NCI-H2196 treated with DMSO at 0.1 percent for 48 hours (cell line): ENCODE results near the gene SPG11.
"Not testable (repeated sequence)": the region's sequence is repeated elsewhere in the genome, so short reads cannot be mapped to it uniquely, and the experiment has no call there.

Experiments used
- DNase-seq: peaks from one replicate; lab custom pipeline; 2025; ENCODE audit not compliant: unreplicated experiment; lab: John Stamatoyannopoulos, UW

The SPG11 gene

GRCh38 chr15:44663410-44664308, at the start of gene SPG11:
Gene SPG11 (minus strand): TSS chr15:44663662. CDS start chr15:44663647, 15 bp downstream.
- DNase-seq, result peak; percentile 84

DNA sequence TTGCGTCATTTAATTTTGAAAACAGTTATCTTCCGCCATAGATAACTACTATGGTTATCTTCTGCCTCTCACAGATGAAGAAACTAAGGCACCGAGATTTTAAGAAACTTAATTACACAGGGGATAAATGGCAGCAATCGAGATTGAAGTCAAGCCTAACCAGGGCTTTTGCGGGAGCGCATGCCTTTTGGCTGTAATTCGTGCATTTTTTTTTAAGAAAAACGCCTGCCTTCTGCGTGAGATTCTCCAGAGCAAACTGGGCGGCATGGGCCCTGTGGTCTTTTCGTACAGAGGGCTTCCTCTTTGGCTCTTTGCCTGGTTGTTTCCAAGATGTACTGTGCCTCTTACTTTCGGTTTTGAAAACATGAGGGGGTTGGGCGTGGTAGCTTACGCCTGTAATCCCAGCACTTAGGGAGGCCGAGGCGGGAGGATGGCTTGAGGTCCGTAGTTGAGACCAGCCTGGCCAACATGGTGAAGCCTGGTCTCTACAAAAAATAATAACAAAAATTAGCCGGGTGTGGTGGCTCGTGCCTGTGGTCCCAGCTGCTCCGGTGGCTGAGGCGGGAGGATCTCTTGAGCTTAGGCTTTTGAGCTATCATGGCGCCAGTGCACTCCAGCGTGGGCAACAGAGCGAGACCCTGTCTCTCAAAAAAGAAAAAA, 49.0 kb upstream of the SPG11 start:
- no peak for DNase-seq

- DNase-seq, result no peak
Measured at GRCh38 chr15:44711743-44712345, 48.4 kb upstream of the SPG11 start.

DNA sequence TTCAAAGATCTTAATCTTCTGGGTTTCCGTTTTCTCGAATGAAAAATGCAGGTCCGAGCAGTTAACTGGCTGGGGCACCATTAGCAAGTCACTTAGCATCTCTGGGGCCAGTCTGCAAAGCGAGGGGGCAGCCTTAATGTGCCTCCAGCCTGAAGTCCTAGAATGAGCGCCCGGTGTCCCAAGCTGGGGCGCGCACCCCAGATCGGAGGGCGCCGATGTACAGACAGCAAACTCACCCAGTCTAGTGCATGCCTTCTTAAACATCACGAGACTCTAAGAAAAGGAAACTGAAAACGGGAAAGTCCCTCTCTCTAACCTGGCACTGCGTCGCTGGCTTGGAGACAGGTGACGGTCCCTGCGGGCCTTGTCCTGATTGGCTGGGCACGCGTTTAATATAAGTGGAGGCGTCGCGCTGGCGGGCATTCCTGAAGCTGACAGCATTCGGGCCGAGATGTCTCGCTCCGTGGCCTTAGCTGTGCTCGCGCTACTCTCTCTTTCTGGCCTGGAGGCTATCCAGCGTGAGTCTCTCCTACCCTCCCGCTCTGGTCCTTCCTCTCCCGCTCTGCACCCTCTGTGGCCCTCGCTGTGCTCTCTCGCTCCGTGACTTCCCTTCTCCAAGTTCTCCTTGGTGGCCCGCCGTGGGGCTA, 47.8 kb upstream of the SPG11 start, which contains the start of the genes B2M and PATL2:
Gene B2M, plus strand, starts transcription at position 422 of the 647 bp plus-strand sequence. Its CDS starts 30 bp downstream, at position 452.
Gene PATL2, minus strand, starts transcription at position 228 of the 647 bp plus-strand sequence. CDS start 34,833 bp downstream, outside the sequence.
- peak; percentile 75 for DNase-seq

DNA sequence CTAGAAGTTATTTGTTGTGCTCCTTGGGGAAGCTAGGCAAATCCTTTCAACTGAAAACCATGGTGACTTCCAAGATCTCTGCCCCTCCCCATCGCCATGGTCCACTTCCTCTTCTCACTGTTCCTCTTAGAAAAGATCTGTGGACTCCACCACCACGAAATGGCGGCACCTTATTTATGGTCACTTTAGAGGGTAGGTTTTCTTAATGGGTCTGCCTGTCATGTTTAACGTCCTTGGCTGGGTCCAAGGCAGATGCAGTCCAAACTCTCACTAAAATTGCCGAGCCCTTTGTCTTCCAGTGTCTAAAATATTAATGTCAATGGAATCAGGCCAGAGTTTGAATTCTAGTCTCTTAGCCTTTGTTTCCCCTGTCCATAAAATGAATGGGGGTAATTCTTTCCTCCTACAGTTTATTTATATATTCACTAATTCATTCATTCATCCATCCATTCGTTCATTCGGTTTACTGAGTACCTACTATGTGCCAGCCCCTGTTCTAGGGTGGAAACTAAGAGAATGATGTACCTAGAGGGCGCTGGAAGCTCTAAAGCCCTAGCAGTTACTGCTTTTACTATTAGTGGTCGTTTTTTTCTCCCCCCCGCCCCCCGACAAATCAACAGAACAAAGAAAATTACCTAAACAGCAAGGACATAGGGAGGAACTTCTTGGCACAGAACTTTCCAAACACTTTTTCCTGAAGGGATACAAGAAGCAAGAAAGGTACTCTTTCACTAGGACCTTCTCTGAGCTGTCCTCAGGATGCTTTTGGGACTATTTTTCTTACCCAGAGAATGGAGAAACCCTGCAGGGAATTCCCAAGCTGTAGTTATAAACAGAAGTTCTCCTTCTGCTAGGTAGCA, 47.0 kb upstream of the SPG11 start:
- DNase-seq, result no peak

DNA sequence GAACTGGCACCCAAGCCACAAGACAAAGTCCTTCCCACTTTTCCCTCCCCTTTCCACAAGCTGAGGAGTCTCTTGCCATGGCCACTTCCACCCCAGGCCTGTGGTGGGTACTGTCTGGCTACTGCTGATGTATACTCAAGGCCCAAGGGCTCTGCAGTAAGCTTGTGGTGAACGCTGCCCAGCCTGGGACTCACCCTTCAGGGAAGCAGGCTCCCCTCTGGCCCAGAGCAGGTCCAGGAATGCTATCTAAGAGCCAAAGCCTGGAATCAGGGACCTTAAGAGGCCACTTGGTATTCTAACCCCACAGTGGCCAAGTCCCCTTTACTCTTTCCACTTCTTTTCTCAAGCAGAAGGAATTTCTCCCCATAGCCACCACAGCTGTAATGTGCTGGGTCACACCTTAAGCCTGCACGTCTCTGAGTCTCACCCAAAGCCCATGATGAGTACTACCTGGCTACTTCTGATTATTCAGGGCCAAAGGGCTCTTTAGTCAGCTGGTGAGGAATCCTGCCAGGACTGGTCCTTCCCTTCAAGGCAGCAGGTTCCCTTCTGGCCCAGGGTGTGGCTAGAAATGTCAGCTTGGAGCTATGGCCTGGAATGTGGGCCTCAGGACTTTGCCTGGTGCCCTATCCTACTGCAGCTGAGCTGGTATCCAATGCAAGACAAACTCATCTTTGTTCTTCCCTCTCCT, 43.6 kb upstream of the SPG11 start:
- no peak for DNase-seq

DNA sequence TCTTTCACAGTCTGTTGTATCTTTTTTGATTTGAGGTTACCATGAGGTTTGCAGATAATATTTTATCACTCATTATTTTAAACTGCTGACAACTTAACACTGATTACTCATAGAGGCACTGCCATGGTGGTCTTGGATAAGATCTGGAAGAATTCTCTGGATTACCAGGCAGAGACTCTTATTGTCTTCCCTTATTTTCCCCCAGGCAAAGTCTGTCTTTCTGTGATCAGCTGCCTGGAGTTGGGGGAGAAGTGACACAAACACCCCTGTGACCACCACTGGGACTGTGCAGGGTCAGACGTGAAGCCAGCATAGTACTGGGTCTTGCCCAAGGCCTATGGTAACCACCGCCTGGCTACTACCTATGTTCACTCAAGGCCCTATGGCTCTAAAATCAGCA, 42.9 kb upstream of the SPG11 start:
- DNase-seq, result no peak

DNA sequence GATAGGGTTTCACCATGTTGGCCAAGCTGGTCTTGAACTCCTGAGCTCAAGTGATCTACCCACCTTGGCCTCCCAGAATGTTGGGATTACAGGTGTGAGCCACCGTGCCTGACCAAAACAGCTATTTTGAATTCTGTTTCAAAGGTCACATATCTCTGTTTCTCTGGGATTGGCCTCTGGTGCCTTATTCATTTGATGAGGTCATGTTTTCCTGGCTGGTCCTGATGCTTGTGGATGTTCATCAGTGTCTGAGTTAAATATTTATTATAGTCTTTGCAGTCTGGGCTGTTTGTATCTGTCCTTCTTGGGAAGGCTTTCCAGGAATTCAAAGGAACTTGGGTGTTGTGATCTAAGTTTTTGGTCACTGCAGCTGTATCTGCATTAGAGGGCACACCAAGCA, 42.5 kb upstream of the SPG11 start:
- no peak for DNase-seq

DNA sequence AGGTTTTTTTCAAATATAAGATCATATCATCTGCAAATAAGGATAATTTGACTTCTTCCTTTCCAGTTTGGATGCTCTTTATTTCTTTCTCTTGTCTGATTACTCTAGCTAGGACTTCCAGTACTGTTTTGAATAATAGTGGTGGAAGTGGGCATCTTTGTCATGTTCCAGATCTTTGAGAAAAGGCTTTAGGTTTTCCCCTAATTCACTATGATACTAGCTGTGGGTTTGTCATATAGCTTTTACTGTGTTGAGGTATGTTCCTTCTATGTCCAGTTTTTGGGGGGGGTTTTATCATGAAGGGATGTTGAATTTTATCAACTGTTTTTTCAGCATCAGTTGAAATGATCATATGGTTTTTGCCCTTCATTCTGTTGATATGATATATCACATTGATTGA, 37.2 kb upstream of the SPG11 start:
- DNase-seq, result not testable (repeated sequence)

DNA sequence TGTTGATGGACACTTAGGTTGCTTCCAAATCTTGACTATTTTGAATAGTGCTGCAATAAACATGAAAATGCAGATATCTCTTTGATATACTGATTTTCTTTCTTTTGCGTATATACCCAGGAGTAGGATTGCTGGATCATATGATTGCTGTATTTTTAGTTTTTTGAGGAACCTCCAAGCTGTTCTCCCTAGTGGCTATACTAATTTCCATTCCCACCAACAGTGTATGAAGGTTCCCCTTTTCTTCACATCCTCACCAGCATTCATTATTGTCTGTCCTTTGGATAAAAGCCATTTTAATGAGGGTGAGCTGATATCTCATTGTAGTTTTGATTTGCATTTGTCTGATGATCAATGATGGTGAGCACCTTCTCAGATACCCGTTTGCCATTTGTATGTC, 35.2 kb upstream of the SPG11 start:
- DNase-seq, result no peak

GRCh38 chr15:44697014-44697413, 33.6 kb upstream of the SPG11 start:
- DNase-seq, result no peak

GRCh38 chr15:44695294-44695693, 31.8 kb upstream of the SPG11 start:
- no peak for DNase-seq

GRCh38 chr15:44694416-44694815, 31.0 kb upstream of the SPG11 start:
- DNase-seq, result no peak

- no peak for DNase-seq
Measured at GRCh38 chr15:44692659-44693058, 29.2 kb upstream of the SPG11 start.

- DNase-seq, result not testable (repeated sequence)
Measured at GRCh38 chr15:44690245-44690644, 26.8 kb upstream of the SPG11 start.

GRCh38 chr15:44689318-44689717, 25.9 kb upstream of the SPG11 start:
- DNase-seq, result not testable (repeated sequence)

DNA sequence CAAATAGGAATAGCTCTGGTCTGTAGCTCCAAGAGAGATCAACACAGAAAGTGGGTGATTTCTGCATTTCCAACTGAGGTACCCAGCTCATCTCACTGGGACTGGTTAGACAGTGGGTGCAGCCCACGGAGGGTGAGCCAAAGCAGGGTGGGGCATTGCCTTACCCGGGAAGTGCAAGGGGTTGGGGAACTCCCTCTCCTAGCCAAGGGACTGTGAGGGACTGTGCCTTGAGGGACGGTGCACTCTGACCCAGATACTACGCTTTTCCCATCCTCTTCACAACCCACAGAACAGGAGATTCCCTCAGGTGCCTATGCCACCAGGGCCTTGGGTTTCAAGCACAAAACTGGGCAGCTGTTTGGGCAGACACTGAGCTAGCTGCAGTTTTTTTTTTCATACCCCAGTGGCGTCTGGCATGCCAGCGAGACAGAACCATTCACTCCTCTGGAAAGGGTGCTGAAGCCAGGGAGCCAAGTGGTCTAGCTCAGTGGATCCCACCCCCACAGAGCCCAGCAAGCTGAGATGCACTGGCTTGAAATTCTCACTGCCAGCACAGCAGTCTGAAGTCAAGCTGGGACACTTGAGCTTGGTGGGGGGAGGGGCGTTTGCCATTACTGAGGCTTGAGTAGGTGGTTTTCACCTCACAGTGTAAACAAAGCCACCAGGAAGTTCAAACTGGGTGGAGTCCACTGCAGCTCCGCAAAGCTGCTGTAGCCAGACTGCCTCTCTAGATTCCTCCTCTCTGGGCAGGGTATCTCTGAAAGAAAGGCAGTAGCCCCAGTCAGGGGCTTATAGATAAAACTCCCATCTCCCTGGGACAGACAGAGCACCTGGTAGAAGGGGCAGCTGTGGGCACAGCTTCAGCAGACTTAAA, 19.6 kb upstream of the SPG11 start:
- not testable (repeated sequence) for DNase-seq

GRCh38 chr15:44682211-44682610, 18.7 kb upstream of the SPG11 start:
- no peak for DNase-seq

GRCh38 chr15:44676676-44677075, 13.2 kb upstream of the SPG11 start:
- DNase-seq, result no peak
